KMS-11 (cell line): ENCODE measurements around the gene OR2H2.

Source experiments
- H2AFZ ChIP-seq: fragments of 200-600 bp; sonication (generic); 2 replicates; pipeline ENCODE4 v1.6.1; 2016; ENCODE audit warnings: antibody characterized with exemption, mixed run types, low read depth
- H3K27ac ChIP-seq: fragments of 200-600 bp; sonication (generic); 2 replicates; pipeline ENCODE4 v1.6.1; 2016; ENCODE audit warnings: mild to moderate bottlenecking, mixed run types
- H3K27me3 ChIP-seq: fragments of 200-600 bp; sonication (generic); 2 replicates; pipeline ENCODE4 v1.6.1; 2017; ENCODE audit warnings: mild to moderate bottlenecking, low read depth, mixed run types, moderate library complexity; ENCODE audit not compliant: insufficient read depth
- H3K36me3 ChIP-seq: fragments of 200-600 bp; sonication (generic); 2 replicates; pipeline ENCODE4 v1.6.1; 2017; ENCODE audit warnings: mild to moderate bottlenecking, mixed run types; ENCODE audit not compliant: insufficient read depth
- H3K4me1 ChIP-seq: fragments of 200-600 bp; sonication (generic); 2 replicates; pipeline ENCODE4 v1.6.1; 2016; ENCODE audit warnings: mild to moderate bottlenecking, low read depth, mixed run types; ENCODE audit not compliant: poor library complexity, severe bottlenecking
- H3K4me2 ChIP-seq: fragments of 200-600 bp; sonication (generic); 2 replicates; pipeline ENCODE4 v1.7.0; 2016; ENCODE audit warnings: mild to moderate bottlenecking, mixed run types
- H3K4me3 ChIP-seq: fragments of 200-600 bp; sonication (generic); IDR thresholded peaks from 2 replicates; pipeline ENCODE4 v1.6.1; 2017; ENCODE audit warnings: low read depth, low read length, mixed read lengths; ENCODE audit not compliant: insufficient read depth
- H3K79me2 ChIP-seq: fragments of 200-600 bp; sonication (generic); 2 replicates; pipeline ENCODE4 v1.6.1; 2016; ENCODE audit warnings: low read depth, mixed run types; ENCODE audit not compliant: insufficient read depth
- H3K9ac ChIP-seq: fragments of 200-600 bp; sonication (generic); 2 replicates; pipeline ENCODE4 v1.6.1; 2016; ENCODE audit warnings: mild to moderate bottlenecking, mixed run types
- H4K20me1 ChIP-seq: fragments of 200-600 bp; sonication (generic); 2 replicates; pipeline ENCODE4 v1.6.1; 2016; ENCODE audit warnings: mild to moderate bottlenecking, mixed run types; ENCODE audit not compliant: insufficient read depth
- TF ChIP-seq, protein P1 (sequence below): fragments of 200-600 bp; sonication (generic); conservative IDR thresholded peaks from 2 replicates; pipeline ENCODE4 v1.6.1; 2017; ENCODE audit warnings: low read depth, mild to moderate bottlenecking, antibody characterized with exemption, low read length, moderate library complexity, mixed read lengths

The OR2H2 gene

DNA sequence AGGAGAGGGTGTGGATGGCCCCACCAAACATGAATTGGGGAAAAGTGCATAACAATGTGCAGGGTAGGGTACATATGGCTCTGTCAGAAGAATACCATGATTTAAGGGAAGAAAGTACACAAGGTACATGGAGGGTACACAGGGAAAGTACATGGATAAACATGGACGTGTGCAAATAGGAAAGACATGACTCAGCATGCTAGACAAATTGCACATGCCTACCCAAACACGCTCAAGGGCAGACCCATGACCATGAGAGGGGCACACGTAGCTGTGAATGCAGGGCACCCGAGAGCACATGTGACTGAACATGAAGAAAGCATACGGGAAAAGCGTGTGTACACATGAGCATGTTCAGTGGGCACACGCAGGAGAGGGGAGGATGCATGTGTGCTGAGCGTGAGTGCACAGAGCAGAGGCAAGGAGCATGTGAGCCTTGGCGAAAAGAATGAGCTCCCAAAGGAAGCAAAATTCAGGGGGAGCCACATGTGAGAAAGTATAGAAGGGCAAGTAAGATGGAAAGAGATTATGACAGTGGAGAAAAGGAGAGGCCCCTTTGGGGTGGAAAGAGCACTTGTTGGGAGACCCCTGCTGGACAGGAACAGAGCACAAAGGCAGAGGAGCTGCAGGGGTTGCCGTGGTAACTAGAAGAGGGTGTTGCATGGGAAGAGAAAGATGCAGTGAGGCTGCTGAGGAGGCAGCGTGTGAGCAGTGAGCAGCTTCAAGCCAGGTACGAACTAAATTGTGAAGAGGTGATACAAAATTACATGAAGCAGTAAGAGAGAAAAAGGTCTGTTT lies 17.8 kb downstream of the OR2H2 start:
- Histone ChIP-seq H3K4me2 (no peak overlapping the region), H4K20me1 (no peaks in the 10 kb centered on the region), H3K27ac (no peak overlapping the region), H2AFZ (no peak overlapping the region), H3K4me3 (no peak overlapping the region), H3K9ac (no peak overlapping the region), H3K27me3 (no peaks in the 10 kb centered on the region), H3K36me3 (no peaks in the 10 kb centered on the region), H3K79me2 (no peaks in the 10 kb centered on the region), H3K4me1 (no peaks in the 10 kb centered on the region)
- TF ChIP-seq, protein P1, sequence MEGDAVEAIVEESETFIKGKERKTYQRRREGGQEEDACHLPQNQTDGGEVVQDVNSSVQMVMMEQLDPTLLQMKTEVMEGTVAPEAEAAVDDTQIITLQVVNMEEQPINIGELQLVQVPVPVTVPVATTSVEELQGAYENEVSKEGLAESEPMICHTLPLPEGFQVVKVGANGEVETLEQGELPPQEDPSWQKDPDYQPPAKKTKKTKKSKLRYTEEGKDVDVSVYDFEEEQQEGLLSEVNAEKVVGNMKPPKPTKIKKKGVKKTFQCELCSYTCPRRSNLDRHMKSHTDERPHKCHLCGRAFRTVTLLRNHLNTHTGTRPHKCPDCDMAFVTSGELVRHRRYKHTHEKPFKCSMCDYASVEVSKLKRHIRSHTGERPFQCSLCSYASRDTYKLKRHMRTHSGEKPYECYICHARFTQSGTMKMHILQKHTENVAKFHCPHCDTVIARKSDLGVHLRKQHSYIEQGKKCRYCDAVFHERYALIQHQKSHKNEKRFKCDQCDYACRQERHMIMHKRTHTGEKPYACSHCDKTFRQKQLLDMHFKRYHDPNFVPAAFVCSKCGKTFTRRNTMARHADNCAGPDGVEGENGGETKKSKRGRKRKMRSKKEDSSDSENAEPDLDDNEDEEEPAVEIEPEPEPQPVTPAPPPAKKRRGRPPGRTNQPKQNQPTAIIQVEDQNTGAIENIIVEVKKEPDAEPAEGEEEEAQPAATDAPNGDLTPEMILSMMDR, result peak; percentile 43; the same call in 1 of the 2 replicates

DNA sequence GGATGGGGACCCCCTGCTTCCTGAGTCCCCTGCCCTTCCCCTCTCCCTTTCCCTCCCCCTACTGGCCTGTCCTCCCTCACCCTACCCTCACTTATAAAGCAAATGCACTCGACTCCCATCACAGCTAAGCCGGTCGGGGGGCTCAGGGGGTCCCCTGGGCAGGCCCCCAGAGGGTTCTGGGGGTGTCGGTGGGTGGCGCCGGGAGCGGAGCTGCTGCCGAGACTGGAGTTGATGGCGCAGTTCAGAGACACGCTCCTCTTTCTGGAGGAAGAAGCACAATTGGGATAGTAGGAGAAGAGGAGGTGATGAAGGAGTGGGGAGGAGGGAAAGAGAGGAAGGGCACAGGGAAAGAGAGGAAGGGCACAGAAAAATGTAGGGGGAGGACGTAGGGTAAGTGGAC lies 18.5 kb downstream of the OR2H2 start:
- Histone ChIP-seq H3K9ac (no peak overlapping the region), H4K20me1 (no peaks in the 10 kb centered on the region), H3K27me3 (no peaks in the 10 kb centered on the region), H2AFZ (no peak overlapping the region), H3K4me1 (no peaks in the 10 kb centered on the region), H3K4me3 (no peak overlapping the region), H3K79me2 (no peaks in the 10 kb centered on the region), H3K27ac (no peak overlapping the region), H3K4me2 (no peak overlapping the region), H3K36me3 (no peaks in the 10 kb centered on the region)
- TF ChIP-seq, protein P1, result no peak

DNA sequence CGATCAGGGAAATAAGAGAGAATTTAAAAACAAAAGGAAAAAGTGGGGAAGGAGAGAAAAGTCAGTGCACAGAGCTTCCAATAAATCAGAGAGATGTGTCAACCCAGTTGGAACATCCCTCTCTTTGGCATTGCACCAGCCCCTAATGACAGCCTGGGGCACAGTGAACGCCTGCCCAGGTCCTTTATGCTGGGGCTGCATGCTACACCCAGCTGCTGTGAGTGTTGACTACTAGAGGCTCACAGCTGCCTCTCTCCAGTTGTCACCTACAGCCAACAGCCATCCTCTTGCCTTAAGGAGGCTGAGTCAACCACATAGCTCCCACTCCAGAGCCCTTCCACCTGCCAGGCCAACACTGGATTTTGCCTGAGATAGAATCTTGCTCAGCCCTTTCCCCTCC lies 19.0 kb downstream of the OR2H2 start:
- Histone ChIP-seq H3K27me3 (no peaks in the 10 kb centered on the region), H3K4me1 (no peaks in the 10 kb centered on the region), H3K4me2 (no peak overlapping the region), H3K79me2 (no peaks in the 10 kb centered on the region), H4K20me1 (no peaks in the 10 kb centered on the region), H3K9ac (no peak overlapping the region), H3K4me3 (no peak overlapping the region), H2AFZ (no peak overlapping the region), H3K36me3 (no peaks in the 10 kb centered on the region), H3K27ac (no peak overlapping the region)
- TF ChIP-seq, protein P1, result no peak

DNA sequence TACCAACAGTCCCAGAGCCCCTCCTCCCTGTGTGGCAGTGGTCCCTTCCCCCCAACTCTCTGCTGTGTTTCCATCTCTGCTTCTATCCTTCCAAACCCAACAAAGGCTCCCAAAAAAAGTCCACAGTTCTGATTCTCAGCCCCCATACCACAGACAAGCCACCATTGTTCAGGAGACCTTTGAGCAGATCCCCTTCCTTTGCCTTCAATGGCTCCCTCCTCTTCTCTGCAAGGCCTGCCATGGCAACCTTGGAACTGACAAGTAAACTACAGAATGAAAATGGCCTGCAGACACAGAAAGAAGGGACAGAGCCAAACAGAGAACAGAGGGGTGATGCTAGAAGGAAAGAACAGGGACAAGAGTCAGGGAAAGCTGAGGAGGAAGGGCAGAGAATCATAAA lies 23.2 kb downstream of the OR2H2 start:
- TF ChIP-seq, protein P1, result no peak
- no peaks in the 10 kb centered on the region for H3K79me2 ChIP-seq
- H3K36me3 ChIP-seq, result no peaks in the 10 kb centered on the region
- no peak overlapping the region for H2AFZ ChIP-seq
- H4K20me1 ChIP-seq, result no peaks in the 10 kb centered on the region
- no peaks in the 10 kb centered on the region for H3K4me1 ChIP-seq
- H3K4me3 ChIP-seq, result no peak overlapping the region
- H3K9ac ChIP-seq, result no peak overlapping the region
- H3K27me3 ChIP-seq, result no peaks in the 10 kb centered on the region
- H3K27ac ChIP-seq, result no peak overlapping the region
- no peak overlapping the region for H3K4me2 ChIP-seq
